ENCODE measurements around the gene SLC36A3.
"Not testable (repeated sequence)": the region's sequence is repeated elsewhere in the genome, so short reads cannot be mapped to it uniquely, and the experiment has no call there.

SLC36A3 gene

DNA sequence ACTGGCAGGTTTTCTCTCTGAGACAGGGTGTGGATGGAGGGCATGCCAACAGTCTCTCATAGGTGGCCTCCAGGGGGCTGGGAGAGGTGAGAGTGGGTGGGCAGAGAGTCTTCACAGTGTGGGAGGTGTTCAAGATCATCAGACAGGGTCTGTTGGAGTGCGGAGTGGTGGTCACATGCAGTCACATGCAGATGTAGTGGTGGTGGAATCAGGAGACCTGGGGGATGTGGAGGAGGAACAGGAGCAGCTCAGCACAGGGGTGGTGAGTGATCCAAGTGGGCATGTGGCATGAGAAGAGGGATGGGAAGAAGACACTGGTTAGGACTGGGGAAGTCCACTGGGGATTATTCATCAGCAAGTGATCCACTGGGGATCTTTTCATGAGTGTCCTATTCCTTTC lies 44.8 kb downstream of the SLC36A3 start:
- DNase-seq (ENCODE audit: low spot score) = no peak

- no peak for DNase-seq (ENCODE audit: low spot score)
These were observed 45.4 kb downstream of the SLC36A3 start for GRCh38 chr5:151258201-151258611.

DNA sequence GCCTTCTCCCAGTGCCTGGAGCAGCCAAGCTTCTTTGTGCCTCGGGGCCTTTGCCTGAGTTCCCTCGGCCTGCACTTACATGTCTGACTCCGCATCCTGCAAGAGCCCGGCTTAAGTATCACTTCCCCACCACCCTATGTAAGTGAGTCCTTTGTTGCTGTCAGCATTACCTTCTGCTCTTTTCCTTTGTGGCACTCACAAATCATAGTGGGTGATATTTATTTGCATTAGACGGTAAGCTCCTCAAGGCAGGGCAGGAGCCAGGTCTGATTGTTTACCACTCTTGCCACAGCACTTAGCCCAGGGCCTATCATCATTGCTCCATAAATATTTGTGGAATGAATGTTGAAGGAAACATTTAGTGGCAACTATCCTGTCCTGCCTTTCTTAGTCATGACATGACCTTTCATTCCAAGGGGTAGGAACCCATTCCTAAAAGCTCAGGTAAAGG lies 45.8 kb downstream of the SLC36A3 start:
- no peak for DNase-seq (ENCODE audit: low spot score)

GRCh38 chr5:151255621-151256286 lies 47.8 kb downstream of the SLC36A3 start:
- no peak for DNase-seq (ENCODE audit: low spot score)

DNA sequence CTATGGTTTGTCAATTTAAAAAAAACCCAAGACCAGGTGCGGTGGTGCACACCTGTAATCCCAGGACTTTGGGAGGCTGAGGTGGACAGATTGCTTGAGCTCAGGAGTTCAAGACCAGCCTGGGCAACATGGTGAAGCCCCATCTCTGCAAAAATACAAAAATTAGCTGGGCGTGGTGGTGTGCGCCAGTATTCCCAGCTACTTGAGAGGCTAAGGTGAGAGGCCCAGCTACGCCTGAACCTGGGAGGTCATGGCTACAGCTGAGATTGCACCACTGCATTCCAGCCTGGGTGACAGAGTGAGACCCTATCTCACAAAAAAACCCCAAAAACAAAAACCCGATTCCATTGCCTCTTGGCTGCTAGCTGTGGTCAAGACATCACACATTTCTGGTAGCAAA lies 48.6 kb downstream of the SLC36A3 start:
- not testable (repeated sequence) for DNase-seq (ENCODE audit: low spot score)

GRCh38 chr5:151254556-151254955 lies 49.0 kb downstream of the SLC36A3 start:
- no peak for DNase-seq (ENCODE audit: low spot score)

GRCh38 chr5:151253605-151253950 lies 50.0 kb downstream of the SLC36A3 start:
- DNase-seq (ENCODE audit: low spot score) = no peak

GRCh38 chr5:151252762-151253604 lies 50.6 kb downstream of the SLC36A3 start, which contains the start of gene GM2A:
Gene GM2A, plus strand, starts transcription at chr5:151253185. Its CDS starts 32 bp downstream, at chr5:151253217.
- peak; percentile 100 for DNase-seq (ENCODE audit: low spot score)

- DNase-seq (ENCODE audit: low spot score) = no peak
These were observed 51.9 kb downstream of the SLC36A3 start for GRCh38 chr5:151251621-151252020.

DNA sequence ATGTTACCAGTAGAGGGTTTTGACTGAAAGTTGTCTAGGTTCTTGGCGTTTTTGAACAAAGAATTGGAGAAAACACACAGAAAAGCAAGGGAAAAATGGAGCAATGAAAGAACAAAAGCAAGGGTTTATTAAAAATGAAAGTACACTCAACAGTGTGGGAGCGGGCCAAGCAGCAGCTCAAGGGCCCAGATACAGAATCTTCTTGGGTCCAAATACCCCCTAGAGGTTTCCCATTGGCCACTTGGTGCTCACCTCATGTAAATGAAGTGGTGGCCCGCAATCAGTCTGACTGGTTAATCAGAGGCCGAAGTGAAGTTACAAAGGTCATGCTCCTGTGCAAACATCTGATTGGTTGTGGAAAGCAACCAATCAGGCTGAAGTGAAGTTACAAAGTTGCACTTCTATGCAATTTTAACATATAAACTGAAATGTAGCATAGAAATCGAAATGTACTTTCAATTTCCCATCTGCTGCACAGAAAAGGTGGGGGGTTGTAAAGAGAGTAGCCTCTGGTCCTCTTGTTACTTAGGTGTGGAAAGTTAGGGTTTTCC lies 52.5 kb downstream of the SLC36A3 start:
- DNase-seq (ENCODE audit: low spot score) = no peak

DNA sequence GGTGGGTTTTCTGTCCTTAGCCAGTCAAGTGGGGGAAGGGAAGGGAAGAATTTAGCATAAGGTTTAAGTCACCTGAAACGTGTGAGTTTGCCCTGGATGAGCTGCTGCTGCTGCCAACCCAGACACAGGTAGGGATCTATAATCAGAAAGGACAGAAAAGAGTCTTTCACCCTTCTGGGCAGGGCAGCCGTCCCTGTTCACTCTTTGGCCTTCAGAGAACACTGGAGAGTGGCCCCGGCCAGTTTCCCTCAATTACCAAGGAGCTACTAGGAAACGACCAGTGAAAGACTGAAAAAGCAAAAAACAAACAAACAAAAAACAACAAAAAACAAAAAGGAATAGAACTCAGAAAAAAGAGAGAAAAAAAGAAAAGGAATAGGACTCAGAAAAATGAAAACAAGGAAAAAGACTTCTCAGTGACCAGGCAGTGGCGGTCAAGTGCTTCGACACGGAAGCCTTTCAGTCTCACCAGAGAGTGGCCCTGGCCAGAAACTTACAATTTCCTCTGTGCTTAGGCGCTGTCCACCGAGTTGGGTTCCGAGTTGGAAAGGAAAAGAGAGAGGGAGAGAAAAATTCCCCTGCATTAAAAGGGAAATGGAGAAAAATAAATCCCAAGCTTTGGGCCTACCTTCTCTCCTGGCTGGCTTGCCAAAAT lies 53.1 kb downstream of the SLC36A3 start:
- DNase-seq (ENCODE audit: low spot score) = no peak

- DNase-seq (ENCODE audit: low spot score) = no peak
These were observed 54.3 kb downstream of the SLC36A3 start for GRCh38 chr5:151249281-151249680.

DNA sequence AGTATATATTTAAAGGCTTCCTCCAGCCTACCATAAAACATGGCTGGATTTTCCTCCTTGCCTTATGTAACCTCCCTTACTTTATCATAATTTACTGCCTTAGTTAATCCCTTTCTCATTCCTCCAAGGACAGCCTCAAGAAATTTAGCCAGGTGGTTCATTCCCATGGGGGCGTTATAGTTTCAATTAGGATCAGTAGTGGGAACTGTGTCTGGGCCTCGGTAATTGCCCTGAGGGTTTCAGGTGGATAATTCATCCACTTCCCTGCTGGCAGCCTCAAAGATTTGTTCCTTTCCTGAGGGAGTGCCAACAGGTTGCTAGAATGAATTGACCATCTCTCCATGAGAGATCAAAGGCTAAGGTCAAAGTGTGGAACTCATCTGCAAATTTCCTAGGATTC lies 54.9 kb downstream of the SLC36A3 start:
- no peak for DNase-seq (ENCODE audit: low spot score)

GRCh38 chr5:151245680-151246219 lies 57.8 kb downstream of the SLC36A3 start:
- DNase-seq (ENCODE audit: low spot score) = no peak

DNA sequence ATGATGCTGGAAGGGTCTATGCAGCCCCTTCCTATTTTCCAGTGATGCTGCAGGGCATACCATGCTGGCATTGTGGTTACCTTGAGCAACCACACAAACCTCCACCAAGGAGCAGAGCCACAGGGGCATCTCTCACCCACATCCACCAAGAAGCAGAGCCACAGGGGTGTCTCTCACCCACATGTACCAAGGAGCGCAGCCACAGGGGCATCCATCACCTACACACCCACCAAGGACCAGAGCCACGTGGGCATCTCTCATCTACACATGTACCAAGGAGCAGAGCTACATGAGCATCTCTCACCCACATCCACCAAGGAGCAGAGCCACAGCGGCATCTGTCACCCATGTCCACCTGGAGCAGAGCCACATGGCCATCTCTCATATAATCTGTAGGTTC lies 59.4 kb downstream of the SLC36A3 start:
- no peak for DNase-seq (ENCODE audit: low spot score)

DNA sequence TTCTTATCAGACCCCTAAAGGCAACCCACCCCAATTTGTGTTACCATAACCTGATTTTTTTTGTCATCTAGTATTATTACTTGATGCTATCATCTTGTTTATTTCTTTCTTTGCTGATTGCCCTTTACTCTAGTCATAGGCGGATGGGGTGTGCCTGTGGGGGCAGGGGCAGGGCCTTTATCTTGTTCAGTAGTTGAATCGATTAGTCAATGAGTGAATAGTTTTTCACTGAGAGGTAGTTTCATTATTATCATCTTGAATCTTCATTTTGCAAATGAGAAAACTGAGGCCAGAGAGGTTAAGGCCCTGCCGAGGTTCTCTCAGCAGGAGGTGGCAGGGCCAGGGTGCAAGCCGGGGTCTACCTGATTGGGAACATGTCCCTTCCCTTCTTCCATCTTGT lies 60.0 kb downstream of the SLC36A3 start:
- no peak for DNase-seq (ENCODE audit: low spot score)

- no peak for DNase-seq (ENCODE audit: low spot score)
These were observed 60.4 kb downstream of the SLC36A3 start for GRCh38 chr5:151243127-151243526.

DNA sequence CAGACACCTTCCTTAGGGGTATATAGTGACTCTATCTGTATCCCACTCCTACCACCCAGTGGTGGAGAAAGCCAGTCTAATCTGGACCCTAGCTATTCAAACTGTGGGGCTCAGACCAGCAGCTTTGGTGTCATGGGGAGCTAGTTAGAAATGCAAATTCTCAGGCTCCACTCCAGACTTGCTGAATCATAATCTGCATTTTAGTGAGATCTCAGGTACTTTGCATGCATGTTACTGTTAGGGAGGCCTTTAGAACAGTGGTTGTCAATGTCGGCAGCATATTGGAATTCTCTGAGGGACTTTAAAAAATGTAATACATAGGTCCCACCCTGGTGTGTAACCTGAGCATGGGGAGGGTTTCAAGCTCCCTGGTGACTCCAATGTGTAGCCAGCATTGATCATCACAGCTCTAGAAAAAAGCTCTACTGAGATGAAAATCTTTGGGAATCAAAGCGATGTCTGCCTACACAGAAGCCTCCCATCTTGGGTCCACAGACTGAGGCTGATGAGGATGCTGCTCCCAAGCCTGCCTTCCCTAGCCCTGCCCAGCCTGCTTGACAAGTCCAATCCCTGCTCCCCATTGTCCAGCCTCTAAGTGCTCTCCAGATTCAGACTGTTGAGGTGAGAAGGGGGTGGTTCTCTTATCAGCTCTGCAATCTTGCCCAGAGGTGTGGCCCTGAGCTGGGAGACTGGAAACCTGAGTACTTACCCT lies 62.5 kb downstream of the SLC36A3 start:
- peak; percentile 29 for DNase-seq (ENCODE audit: low spot score)

DNA sequence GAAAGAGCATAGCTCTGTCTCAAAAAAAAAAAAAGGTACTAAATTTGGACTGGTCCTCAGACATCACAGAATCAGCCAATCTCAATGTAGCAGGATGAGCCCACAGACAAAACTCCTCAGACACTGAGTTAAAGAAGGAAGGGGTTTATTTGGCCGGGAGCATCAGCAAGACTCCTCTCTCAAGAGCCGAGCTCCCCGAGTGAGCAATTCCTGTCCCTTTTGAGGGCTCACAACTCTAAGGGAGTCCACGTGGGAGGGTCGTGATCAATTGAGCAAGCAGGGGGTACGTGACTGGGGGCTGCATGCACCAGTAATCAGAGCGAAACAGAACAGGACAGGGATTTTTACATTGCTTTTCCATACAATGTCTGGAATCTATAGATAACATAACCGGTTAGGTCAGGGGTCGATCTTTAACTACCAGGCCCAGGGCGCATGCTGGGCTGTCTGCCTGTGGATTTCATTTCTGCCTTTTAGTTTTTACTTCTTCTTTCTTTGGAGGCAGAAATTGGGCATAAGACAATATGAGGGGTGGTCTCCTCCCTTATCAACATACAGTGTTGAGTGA lies 63.2 kb downstream of the SLC36A3 start:
- not testable (repeated sequence) for DNase-seq (ENCODE audit: low spot score)

- peak; percentile 56 for DNase-seq (ENCODE audit: low spot score)
These were observed 64.2 kb downstream of the SLC36A3 start for GRCh38 chr5:151239237-151239861.

GRCh38 chr5:151238303-151238741 lies 65.2 kb downstream of the SLC36A3 start:
- no peak for DNase-seq (ENCODE audit: low spot score)

Data from SW480 (cell line).